NCI-H2081 treated with DMSO at 0.1 percent for 48 hours (cell line): ENCODE results near the gene LPAR2.
"Not testable (repeated sequence)": the region's sequence is repeated elsewhere in the genome, so short reads cannot be mapped to it uniquely, and the experiment has no call there.

ENCODE experiments used
- DNase-seq: peaks from one replicate; lab custom pipeline; 2025; lab: John Stamatoyannopoulos, UW

The LPAR2 gene

GRCh38 chr19:19627621-19628500 is at the start of gene LPAR2:
LPAR2 (minus strand) TSS chr19:19628220; CDS start chr19:19627275, 945 bp downstream.
- no peak for DNase-seq

GRCh38 chr19:19677579-19677978 is 49.6 kb upstream of the LPAR2 start:
- no peak for DNase-seq

GRCh38 chr19:19674315-19674714 is 46.3 kb upstream of the LPAR2 start:
- no peak for DNase-seq

GRCh38 chr19:19672816-19673215 is 44.8 kb upstream of the LPAR2 start:
- DNase-seq: no peak

DNA sequence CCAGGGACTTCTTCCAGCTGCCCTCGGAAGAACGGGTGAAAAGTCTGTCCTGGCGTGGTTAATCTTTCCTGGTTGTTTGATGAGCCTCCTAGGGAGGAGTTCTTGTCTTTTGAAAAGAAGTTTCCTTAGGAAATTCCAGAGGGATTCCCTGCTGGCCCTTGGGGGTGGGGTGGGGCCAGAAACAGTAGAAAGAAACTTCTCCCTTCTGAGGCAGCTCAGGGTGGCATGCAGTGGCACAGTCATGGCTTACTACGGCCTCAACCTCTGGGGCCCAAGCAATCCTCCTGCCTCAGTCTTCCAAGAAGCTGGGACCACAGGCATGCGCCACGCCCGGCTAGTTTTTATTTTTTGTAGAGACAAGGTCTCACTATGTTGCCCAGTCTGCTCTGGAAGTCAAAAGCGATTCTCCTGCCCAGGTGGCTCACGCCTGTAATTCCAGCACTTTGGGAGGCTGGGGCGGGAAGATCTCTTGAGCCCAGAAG is 42.1 kb upstream of the LPAR2 start:
- no peak for DNase-seq

- peak; percentile 71 for DNase-seq
Measured at GRCh38 chr19:19668230-19669012, 40.4 kb upstream of the LPAR2 start, which contains the start of gene ZNF101. ZNF101 (plus strand) TSS chr19:19668839; CDS start chr19:19668964, 125 bp downstream.

DNA sequence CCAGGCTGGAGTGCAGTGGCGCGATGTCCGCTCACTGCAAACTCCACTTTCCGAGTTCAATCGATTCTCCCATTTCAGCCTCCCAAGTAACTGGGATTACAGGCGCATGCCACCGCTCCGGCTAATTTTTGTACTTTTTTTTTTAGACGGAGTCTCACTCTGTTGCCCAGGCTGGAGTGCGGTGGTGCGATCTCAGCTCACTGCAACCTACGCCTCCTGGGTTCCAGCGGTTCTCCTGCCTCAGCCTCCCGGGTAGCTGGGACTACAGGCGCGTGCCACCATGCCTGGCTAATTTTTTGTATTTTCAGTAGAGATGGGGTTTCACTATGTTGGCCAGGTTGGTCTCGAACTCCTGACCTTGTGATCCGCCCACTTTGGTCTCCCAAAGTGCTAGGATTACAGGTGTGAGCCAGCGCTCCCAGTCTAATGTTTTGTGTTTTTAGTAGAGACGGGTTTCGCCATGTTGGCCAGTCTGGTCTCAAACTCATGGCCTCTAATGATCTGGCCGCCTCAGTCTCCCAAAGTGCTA is 37.5 kb upstream of the LPAR2 start:
- not testable (repeated sequence) for DNase-seq

GRCh38 chr19:19663256-19664120 is 35.5 kb upstream of the LPAR2 start, which contains the start of gene ATP13A1:
ATP13A1 (minus strand) TSS chr19:19663676; CDS start chr19:19663666, 10 bp downstream.
- DNase-seq: peak; percentile 71

- no peak for DNase-seq
Measured at GRCh38 chr19:19662871-19663255, 34.8 kb upstream of the LPAR2 start.

DNA sequence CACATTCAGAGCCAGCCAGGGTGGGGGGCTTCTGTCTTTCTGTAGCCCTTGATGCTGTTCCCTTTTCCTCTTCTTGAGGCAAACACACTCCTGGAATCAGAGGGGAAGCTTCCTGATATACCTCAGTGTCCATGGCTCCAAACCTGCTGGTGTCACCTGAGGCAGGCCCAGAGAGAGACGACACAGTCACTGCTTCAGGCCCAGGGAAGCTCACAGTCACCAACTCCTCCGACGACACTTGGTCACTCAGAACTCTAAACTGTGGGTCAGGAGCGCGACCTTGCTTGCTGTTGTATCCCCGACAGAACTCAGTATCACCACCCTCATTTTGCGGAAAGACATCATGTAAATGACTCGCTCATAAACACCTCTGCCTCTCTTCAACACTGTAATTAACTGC is 34.3 kb upstream of the LPAR2 start:
- no peak for DNase-seq

DNA sequence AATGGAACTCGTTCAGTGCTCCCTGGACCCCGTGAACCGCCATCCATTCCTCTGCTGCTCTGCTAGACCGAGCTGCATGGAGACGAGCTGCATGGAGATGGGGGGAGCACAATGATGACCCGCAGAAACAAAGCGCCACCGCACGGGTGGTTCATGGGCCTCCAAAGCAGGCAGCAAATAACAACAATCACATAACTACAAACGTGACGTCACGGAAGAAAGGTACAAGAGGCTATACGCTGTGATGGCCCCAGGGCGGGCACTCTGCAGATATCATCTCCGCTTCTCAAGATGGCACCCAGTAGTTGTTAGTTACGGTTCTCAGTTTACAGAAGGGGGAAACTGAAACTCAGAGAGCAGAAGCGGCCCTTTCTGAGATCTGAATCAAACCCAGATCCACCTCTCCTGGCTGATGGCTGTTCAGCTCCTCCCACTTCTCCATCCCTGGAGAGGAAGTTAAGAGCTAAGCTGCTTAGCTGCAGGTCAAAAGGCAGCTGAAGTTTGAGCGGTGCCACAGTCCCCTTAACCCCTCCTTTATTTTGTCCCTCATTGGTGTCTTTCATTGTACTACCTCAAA is 33.7 kb upstream of the LPAR2 start:
- no peak for DNase-seq

GRCh38 chr19:19661141-19661674 is 33.2 kb upstream of the LPAR2 start:
- no peak for DNase-seq

GRCh38 chr19:19659646-19660245 is 31.7 kb upstream of the LPAR2 start:
- no peak for DNase-seq

GRCh38 chr19:19657397-19657783 is 29.4 kb upstream of the LPAR2 start:
- DNase-seq: no peak

DNA sequence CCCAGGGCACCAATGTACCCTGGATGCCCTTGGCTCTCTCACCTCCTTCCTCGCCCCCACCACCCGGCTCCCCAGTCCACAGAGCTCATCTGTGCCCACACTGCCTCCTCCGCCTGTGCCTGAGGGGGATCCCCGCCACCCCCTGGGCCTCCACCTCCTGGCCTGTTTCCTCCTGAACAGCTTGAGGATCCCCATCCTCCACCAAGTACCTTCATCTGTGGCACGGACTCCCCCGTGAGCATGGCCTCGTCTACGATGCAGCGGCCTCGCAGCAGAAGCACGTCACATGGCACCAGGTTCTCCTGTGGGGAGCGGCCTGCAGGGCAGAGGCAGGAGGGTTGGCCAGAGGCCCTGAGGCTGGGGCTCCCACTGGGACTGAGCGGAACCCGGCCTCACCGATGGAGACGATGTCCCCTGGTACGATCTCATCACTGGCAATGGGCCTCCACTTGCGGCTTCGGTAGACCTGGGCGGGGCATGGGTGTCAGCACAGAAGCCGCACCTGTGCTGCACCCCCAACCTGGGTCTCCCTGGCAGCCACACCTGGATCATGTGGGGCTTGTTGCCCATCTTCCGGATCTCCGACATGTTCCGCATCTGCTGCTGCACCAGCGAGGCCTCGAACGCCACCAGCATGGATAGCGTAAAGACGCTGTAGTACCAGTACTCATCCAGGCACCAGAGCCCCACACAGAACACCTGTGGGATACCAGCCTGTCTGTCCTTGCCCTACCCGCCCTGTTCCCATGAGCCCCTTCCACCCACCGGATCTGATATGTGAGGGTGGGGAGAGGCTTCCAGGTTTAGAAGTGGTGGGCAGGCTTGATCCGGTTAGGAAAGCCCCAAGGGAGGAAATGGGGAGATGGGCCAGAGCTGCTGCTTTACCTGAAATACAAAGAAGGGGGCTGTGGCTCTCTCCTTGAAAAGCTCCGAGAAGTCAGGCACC is 28.7 kb upstream of the LPAR2 start:
- DNase-seq: no peak

DNA sequence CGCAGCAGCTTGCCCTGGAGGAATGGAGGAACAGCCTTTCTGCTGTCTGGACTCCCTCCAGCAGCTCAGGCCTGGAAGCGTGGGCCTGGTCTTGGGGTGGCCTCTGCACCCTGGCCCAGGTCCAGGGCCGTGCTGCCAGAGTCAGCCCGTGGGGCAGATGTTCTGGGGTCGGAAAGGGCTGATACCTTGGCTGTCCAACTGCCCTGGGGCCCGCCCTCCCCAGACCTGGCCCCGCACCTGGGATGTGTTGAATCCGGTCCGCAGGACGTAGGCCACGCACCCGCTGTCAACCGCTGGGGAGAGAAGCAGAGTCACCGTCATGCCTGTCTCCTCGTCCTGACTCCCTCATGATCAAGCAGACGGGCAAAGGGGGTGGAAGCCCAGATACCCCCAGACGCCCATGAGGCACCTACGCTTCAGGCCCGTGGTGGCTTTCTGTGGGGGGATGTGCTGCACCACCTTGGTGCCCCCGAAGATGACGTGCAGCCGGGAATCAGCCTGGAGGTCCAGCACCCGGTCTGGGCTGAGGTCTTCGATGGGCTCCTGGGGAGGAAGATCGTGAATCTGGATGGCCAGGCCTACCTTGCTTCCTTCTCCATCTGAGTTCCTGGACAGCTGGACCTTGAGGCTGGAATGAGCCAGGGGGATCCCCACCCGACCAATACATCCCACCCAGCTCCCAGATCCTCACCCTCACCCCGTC is 27.8 kb upstream of the LPAR2 start:
- no peak for DNase-seq

- no peak for DNase-seq
Measured at GRCh38 chr19:19655051-19655594, 27.1 kb upstream of the LPAR2 start.

- DNase-seq: no peak
Measured at GRCh38 chr19:19654441-19654840, 26.4 kb upstream of the LPAR2 start.
